NCI-H748 (cell line): Measurements from ENCODE around the gene PKD1.

Experiments used
- DNase-seq: peaks from one replicate; lab custom pipeline; 2025; ENCODE audit not compliant: unreplicated experiment; lab: John Stamatoyannopoulos, UW

The PKD1 gene

GRCh38 chr16:2078691-2079090 is 57.0 kb downstream of the PKD1 start:
- no peak for DNase-seq

- no peak for DNase-seq
These were observed 57.6 kb downstream of the PKD1 start for GRCh38 chr16:2078096-2078495.

- DNase-seq, result no peak
These were observed 58.0 kb downstream of the PKD1 start for GRCh38 chr16:2077696-2078095.

- DNase-seq, result no peak
These were observed 58.7 kb downstream of the PKD1 start for GRCh38 chr16:2077016-2077415.

- DNase-seq, result no peak
These were observed 59.4 kb downstream of the PKD1 start for GRCh38 chr16:2076072-2076865.

- no peak for DNase-seq
These were observed 60.1 kb downstream of the PKD1 start for GRCh38 chr16:2075631-2076030.

- no peak for DNase-seq
These were observed 61.6 kb downstream of the PKD1 start for GRCh38 chr16:2074071-2074470.

GRCh38 chr16:2072926-2073325 is 62.8 kb downstream of the PKD1 start:
- no peak for DNase-seq

- DNase-seq, result no peak
These were observed 64.1 kb downstream of the PKD1 start for GRCh38 chr16:2071454-2072202.

- DNase-seq, result no peak
These were observed 64.9 kb downstream of the PKD1 start for GRCh38 chr16:2070576-2071453.

- DNase-seq, result no peak
These were observed 69.6 kb downstream of the PKD1 start for GRCh38 chr16:2066139-2066538.

- DNase-seq, result no peak
These were observed 71.2 kb downstream of the PKD1 start for GRCh38 chr16:2064368-2064945.

- DNase-seq, result no peak
These were observed 71.8 kb downstream of the PKD1 start for GRCh38 chr16:2063861-2064260.

GRCh38 chr16:2062801-2063200 is 72.9 kb downstream of the PKD1 start:
- DNase-seq, result no peak

- no peak for DNase-seq
These were observed 74.2 kb downstream of the PKD1 start for GRCh38 chr16:2061526-2061925.

GRCh38 chr16:2061023-2061422 is 74.7 kb downstream of the PKD1 start:
- no peak for DNase-seq

GRCh38 chr16:2060346-2060745 is 75.4 kb downstream of the PKD1 start:
- DNase-seq, result no peak

- no peak for DNase-seq
These were observed 76.8 kb downstream of the PKD1 start for GRCh38 chr16:2058872-2059271.

GRCh38 chr16:2058420-2058819 is 77.3 kb downstream of the PKD1 start:
- DNase-seq, result no peak

GRCh38 chr16:2057438-2057837 is 78.3 kb downstream of the PKD1 start:
- DNase-seq, result no peak
